ENCODE measurements around the gene LRRC19.

The LRRC19 gene

DNA sequence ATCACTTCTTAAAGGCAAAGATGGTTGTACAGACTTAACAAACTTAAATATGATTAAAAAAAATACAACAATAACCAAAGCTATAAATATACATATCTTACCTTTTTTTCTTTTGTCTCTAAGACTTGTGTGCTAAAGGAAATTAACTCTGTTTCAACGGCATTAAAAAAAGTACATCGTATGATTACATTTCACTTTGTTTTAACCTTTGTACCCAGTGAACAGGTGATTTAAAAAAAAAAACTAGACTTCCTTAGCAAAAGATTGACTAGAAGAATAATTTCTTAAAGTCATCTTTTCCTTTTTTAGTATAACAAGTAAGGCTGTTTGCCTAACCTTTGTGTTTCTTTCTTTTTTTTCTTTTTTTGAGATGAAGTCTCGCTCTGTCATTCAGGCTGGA is at the start of gene LRRC19:
Gene LRRC19, minus strand, starts transcription at position 182 of the 400 bp plus-strand sequence. CDS start 5,978 bp downstream, outside the sequence.
- no peak for DNase-seq

- DNase-seq, result no peak
Measured at GRCh38 chr9:27054841-27055240, 49.4 kb upstream of the LRRC19 start.

- no peak for DNase-seq
Measured at GRCh38 chr9:27054125-27054524, 48.7 kb upstream of the LRRC19 start.

DNA sequence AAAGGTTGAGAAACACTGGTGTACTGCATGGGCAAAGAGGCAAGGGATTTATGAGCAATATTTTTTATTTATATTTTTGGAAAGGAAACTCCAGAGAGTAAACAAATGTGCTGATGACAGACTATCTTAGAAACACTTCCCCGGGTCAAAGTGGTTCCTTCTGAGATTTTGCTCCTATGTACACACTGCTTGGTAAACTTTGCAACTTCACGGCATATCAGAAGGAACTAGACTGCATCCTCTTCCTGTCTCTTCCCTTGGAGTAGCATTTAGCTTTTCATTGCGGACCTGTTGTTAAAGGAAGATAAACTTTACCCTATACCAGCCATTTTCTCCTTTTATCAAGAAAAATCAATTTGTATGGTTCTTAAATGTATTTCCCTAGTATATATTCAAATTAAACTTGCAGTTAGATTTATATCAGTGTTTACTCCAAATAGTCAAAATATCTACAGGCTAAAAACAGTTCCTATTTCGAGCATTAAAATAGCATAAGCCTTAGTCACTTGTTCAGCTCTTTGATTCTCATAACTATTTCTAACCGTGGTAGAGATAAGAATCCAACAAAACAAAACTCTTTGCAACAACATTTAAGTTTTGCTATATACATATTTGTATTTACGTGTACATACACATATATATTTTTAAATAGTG is 48.0 kb upstream of the LRRC19 start:
- no peak for DNase-seq

GRCh38 chr9:27047136-27047535 is 41.7 kb upstream of the LRRC19 start:
- DNase-seq, result no peak

- no peak for DNase-seq
Measured at GRCh38 chr9:27043176-27043575, 37.7 kb upstream of the LRRC19 start.

GRCh38 chr9:27042476-27042875 is 37.0 kb upstream of the LRRC19 start:
- DNase-seq, result no peak

GRCh38 chr9:27041746-27042145 is 36.3 kb upstream of the LRRC19 start:
- DNase-seq, result no peak

DNA sequence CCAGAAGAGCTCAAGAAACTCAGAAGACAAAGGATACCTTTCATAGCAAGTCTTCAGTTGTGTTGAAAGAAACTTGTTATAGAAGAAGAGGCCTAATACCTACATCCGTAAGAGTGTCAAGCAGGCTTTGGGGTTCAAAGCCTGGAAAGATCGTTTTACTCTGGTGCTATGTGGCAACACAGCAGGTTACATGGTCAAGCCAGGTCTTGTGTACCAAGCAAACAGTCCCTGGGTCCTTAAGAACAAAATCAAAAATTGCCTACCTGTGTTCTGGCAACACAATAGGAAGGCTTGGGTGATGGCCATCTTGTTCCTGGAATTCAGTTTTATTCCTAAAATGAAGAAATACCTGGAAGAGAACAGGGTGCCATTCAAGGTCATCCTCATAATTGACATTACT is 32.0 kb upstream of the LRRC19 start:
- no peak for DNase-seq

DNA sequence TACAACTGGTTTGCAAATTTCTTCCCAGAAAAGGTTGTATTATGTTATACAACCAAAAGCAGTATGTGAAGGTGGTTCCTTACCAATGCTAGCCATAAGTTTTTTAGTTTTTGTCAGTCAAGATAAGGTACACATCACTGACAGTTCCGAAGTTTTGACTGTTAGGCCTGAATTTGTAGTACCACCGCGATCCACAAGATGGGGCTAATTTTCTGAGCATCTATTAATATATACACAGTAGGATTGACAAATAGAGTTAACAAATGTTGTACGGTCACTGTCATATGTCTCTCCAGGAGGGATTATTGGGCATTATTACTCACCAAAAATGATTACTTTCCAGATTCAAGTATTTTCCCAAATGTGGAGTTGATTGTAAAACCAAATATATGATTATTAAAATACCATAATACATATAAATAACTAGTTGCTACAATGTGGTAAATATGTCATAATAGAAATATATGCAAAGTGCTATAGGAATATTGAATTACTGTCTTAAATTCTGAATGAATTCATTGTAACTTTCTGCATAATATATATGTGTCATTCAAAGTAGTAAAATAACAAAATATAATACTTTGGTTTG is 28.4 kb upstream of the LRRC19 start:
- peak in 1 of 2 donors; percentile 57 for DNase-seq

DNA sequence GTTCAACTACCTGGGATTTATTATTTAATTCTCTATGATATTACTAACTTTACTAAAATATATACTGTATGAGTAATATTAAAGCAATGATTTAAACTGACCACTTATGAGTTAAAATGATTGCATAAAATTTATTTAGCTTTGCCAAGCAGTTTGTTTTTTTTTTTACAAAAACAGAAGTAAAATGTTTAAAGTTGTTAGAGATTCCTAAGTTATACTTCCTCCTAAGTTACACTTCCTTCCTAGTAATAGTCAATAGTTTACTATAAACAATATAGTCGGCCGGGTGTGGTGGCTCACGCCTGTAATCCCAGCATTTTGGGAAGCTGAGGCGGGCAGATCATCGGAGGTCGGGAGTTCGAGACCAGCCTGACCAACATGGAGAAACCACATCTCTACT is 23.7 kb upstream of the LRRC19 start:
- no peak for DNase-seq

GRCh38 chr9:27022920-27023319 is 17.4 kb upstream of the LRRC19 start:
- no peak for DNase-seq

- DNase-seq, result no peak
Measured at GRCh38 chr9:27019589-27019988, 14.1 kb upstream of the LRRC19 start.

- DNase-seq, result no peak
Measured at GRCh38 chr9:27003426-27004077, 1.9 kb downstream of the LRRC19 start.

DNA sequence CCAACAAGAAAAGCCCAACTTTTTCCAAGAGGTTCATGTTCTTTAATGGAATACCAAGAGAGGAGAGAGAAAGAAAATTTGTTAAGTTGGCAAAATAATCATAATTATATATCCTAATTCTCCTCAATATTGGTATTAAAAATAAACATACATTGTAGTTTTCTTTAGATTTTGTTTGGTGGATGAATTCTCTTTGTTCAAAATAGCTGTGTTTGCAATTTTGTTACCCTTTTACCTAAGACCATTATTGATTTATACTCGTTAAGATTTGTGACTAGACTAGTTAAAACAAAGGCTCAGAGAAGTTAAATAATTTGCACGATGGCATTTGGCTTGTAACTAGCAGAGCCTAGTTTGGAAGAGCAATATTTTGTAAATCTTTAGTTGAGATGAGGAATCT is 9.7 kb downstream of the LRRC19 start:
- DNase-seq, result no peak

DNA sequence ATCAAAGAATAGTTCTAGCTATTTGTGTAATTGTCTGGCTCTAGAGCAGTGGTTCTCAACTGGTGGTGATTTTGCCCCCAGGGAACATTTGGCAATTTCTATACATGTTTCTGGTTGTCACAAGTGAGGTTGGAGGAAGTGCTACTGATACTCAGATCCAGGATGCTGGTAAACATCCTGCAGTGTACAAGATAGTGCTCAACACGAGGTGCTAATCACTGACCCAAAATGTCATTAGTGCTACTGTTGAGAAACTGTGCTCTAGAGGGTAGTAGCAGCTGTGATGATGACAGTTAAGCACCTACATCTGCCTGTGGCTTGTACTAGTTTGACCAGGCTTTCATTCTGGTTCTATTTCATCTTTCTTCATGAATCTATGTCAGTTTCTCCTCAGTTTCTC is 22.1 kb downstream of the LRRC19 start:
- DNase-seq, result no peak

DNA sequence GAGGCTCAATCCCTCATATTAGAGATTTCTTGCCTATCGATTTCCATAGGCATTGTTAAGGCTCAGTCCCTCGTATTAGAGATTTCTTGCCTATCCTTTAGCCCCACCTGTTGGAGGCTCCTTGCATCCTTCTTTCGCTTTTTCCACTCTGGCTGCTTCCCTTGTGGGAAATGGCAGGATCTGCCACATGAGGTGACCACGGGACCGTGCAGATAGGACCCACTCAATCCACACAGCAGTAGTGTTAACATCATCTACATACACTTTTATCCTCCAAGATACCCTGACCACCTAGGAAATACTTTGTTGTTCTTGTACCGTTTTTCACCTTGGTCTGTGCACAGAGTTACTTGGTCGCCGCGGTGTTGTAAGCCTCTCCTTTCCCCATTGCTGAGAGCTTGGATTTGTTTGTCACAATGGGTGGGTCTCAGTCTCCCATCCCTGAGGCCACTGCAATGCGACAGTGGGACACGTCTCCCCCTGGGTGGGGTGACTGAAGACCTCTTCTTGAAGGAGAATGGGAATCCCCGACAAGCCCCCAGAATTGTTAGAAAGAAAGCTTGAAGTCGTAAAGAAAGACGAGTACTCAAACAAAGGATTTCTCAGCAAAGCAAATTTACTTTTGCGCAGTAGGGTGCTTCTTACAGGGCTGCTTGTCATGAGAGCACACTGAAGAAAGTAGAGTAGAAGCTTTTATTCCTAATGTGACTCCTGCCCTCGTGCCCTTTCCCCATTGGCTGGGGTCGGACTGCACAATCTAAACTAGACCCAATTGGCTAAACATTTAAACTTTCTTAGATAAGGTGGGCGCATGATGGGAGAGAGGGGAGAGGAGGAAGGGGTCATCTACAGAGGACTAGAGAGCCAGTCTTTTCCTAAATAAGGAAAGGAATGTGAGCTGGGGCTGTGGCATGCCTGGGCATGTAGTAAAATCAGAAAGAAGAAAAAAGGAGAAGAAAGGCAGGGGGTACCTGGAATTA is 29.5 kb downstream of the LRRC19 start:
- peak; percentile 3 to 9 for DNase-seq

DNA sequence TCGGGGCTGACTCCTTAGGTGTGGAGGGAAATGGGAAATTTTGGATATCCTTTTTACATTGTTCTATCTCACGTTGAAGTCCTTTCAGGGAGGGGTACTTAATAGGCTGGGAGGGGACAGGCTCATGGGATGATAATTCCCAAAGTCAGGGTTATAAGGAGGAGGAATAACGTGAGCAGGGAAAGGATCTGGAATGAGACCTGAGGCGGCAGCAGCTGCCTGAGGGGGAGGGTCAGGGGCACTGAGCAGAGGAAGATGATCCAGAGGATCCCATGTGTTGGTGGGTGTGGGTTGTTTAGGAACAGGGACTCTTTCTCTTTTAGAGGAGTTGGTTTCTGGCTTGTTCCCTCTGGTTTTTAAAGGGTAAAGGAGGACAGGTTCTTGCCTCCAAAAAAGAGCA is 30.5 kb downstream of the LRRC19 start:
- no peak for DNase-seq

- no peak for DNase-seq
Measured at GRCh38 chr9:26973989-26974388, 31.5 kb downstream of the LRRC19 start.

GRCh38 chr9:26971721-26972120 is 33.8 kb downstream of the LRRC19 start:
- no peak for DNase-seq

GRCh38 chr9:26956860-26957233 is 48.6 kb downstream of the LRRC19 start:
- DNase-seq, result no peak

DNA sequence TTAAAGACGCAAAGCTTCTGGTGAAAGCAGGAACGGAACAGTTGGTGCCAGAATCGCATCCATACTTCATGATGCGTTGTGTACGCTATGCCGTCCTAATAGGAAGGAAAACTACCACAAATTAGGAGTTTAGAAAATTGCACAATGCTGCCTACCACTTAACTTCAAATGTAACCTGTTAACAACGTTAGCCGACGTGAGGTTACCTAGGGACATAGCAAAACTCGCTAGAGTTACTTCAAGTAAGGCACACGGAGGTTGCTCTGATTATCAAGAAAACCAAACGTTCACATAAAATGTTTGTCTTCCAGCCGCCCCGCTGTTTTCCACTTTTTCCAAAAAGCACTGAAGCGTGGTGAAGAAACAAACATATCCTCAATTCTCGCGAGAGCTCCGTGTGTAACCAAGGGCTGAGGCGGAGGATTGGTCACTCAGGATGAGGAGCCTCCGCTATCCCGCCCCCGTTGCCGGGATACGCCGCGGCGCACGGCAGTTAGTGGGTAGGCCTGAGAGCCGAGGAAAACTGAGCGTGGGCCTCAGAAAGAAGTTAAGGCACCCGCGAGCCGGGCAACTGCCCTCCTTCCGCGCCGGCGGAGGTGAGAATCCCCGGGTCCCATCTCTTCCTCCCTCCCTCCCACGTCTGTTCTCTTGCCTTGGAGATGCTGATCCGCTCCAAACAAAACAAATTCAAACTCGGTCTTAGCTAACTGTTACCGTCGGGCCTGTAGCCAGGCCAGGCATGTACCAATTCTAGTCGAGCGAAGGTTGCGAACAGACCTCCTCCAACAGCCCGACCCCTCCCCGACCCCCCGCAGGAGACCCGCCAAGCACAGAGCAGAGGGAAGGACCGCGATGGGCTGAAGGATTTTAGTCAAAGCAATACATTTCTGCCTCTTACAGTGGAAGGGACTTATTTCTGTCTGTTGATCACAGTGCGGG is 49.3 kb downstream of the LRRC19 start, which contains the start of gene IFT74:
Gene IFT74, plus strand, starts transcription at position 492 of the 939 bp plus-strand sequence. CDS start 5,556 bp downstream, outside the sequence.
- peak; percentile 92 to 93 for DNase-seq
